IMR-90 (cell line): Measurements from ENCODE around the gene HDHD2. TPM values are rescaled to one million over a fixed set of nuclear protein-coding genes. Genes with fewer than 3 reads are reported as not detected.

Experiments used
- ATAC-seq: fragments of 200-7000 bp; cut with Tn5 transposase; 2 replicates; pipeline ENCODE4 v1.9.1; 2020; ENCODE audit warnings: low read depth, mild to moderate bottlenecking, moderate library complexity
- BruUV-seq: library from RNA; stranded (reverse); fragments of 400-500 nt; replicated peaks from 2 replicates; lab custom pipeline; 2021; lab: Mats Ljungman, UMichigan
- CTCF ChIA-PET: fragments of 300-600 bp; formaldehyde crosslinking; extraction: SDS; loops from one replicate; lab custom pipeline; 2021; ENCODE audit warnings: antibody characterized with exemption; lab: Yijun Ruan, JAX
- POLR2A ChIA-PET: fragments of 300-600 bp; sonication (Branson Sonifier 250); formaldehyde crosslinking; loops from one replicate; lab custom pipeline; 2022; ENCODE audit warnings: antibody characterized with exemption; ENCODE audit not compliant: unreplicated experiment; lab: Charles Lee
- DNase-seq: peaks from one replicate; pipeline ENCODE4 v3.0.0; 2013
- H2AFZ ChIP-seq: replicated peaks from 2 replicates; pipeline ENCODE3; 2013; ENCODE audit warnings: low read length, mild to moderate bottlenecking; ENCODE audit not compliant: poor library complexity
- H2AK5ac ChIP-seq: 2 replicates; pipeline ENCODE4 v1.6.1; 2013; ENCODE audit warnings: low read depth, low read length, inconsistent platforms
- H2AK9ac ChIP-seq: replicated peaks from 2 replicates; pipeline ENCODE3; 2013; ENCODE audit warnings: mild to moderate bottlenecking, low read depth, low read length, moderate library complexity; ENCODE audit not compliant: poor library complexity
- H2BK120ac ChIP-seq: 2 replicates; pipeline ENCODE4 v1.6.1; 2013; ENCODE audit warnings: low read depth, low read length, inconsistent platforms
- H2BK15ac ChIP-seq: 3 replicates; pipeline ENCODE4 v1.6.1; 2013; ENCODE audit warnings: low read depth, low read length, inconsistent platforms
- H2BK20ac ChIP-seq: 2 replicates; pipeline ENCODE4 v1.6.1; 2013; ENCODE audit warnings: low read depth, mild to moderate bottlenecking, inconsistent platforms, low read length, moderate library complexity
- H2BK5ac ChIP-seq: 2 replicates; pipeline ENCODE4 v1.6.1; 2013; ENCODE audit warnings: mild to moderate bottlenecking, low read depth, low read length, inconsistent platforms; ENCODE audit not compliant: poor library complexity, severe bottlenecking
- H3K14ac ChIP-seq: replicated peaks from 2 replicates; pipeline ENCODE4 v1.6.1; 2013; ENCODE audit warnings: low read depth, low read length, inconsistent platforms
- H3K18ac ChIP-seq: 2 replicates; pipeline ENCODE4 v1.6.1; 2013; ENCODE audit warnings: low read depth, low read length, control low read depth
- H3K23ac ChIP-seq: 2 replicates; pipeline ENCODE4 v1.6.1; 2013; ENCODE audit warnings: low read depth, low read length, inconsistent platforms
- H3K27ac ChIP-seq: 2 replicates; pipeline ENCODE4 v1.5.1; 2013; ENCODE audit warnings: mild to moderate bottlenecking, control low read depth, low read length; ENCODE audit not compliant: insufficient read depth
- H3K27me3 ChIP-seq: 2 replicates; pipeline ENCODE4 v1.6.1; 2013; ENCODE audit warnings: low read length; ENCODE audit not compliant: control insufficient read depth, insufficient read depth
- H3K36me3 ChIP-seq: 2 replicates; pipeline ENCODE4 v1.6.1; 2013; ENCODE audit warnings: low read length, mixed read lengths; ENCODE audit not compliant: control insufficient read depth, insufficient read depth
- H3K4ac ChIP-seq: 2 replicates; pipeline ENCODE4 v1.6.1; 2013; ENCODE audit warnings: low read depth, low read length, inconsistent platforms
- H3K4me1 ChIP-seq: 2 replicates; pipeline ENCODE4 v1.6.1; 2013; ENCODE audit warnings: low read length, mixed read lengths; ENCODE audit not compliant: control insufficient read depth, insufficient read depth
- H3K4me2 ChIP-seq: 2 replicates; pipeline ENCODE4 v1.6.1; 2013; ENCODE audit warnings: low read depth, mild to moderate bottlenecking, control low read depth, low read length, moderate library complexity
- H3K4me3 ChIP-seq: 2 replicates; pipeline ENCODE4 v1.5.1; 2013; ENCODE audit warnings: low read depth, mild to moderate bottlenecking, control low read depth, low read length, moderate library complexity; ENCODE audit not compliant: insufficient read depth
- H3K56ac ChIP-seq: 2 replicates; pipeline ENCODE4 v1.6.1; 2013; ENCODE audit warnings: low read length, inconsistent platforms; ENCODE audit not compliant: insufficient read depth; ENCODE audit errors: extremely low read depth
- H3K79me1 ChIP-seq, 2 experiments: 2 replicates each; pipeline ENCODE4 v1.6.1; 2013; ENCODE audit warnings: low read length in 2 of 2, inconsistent platforms in 1 of 2, low read depth in 1 of 2
- H3K9ac ChIP-seq: 2 replicates; pipeline ENCODE4 v1.6.1; 2013; ENCODE audit warnings: low read depth, low read length, control low read depth
- H3K9me1 ChIP-seq: 2 replicates; pipeline ENCODE4 v1.6.1; 2013; ENCODE audit warnings: low read length, inconsistent platforms; ENCODE audit not compliant: insufficient read depth
- H3K9me3 ChIP-seq: 2 replicates; pipeline ENCODE4 v1.6.1; 2013; ENCODE audit warnings: low read length; ENCODE audit not compliant: control insufficient read depth, insufficient read depth
- H4K20me1 ChIP-seq: 2 replicates; pipeline ENCODE4 v1.6.1; 2013; ENCODE audit warnings: low read length, inconsistent platforms; ENCODE audit not compliant: insufficient read depth
- H4K5ac ChIP-seq: 2 replicates; pipeline ENCODE4 v1.6.1; 2013; ENCODE audit warnings: mild to moderate bottlenecking, low read depth, low read length, control low read depth
- H4K8ac ChIP-seq, 2 experiments: 2 replicates each; pipeline ENCODE4 v1.6.1; 2013; ENCODE audit warnings: low read depth in 2 of 2, low read length in 2 of 2, control low read depth in 1 of 2, inconsistent platforms in 1 of 2
- H4K91ac ChIP-seq: 2 replicates; pipeline ENCODE4 v1.6.1; 2013; ENCODE audit warnings: low read depth, low read length, inconsistent platforms; ENCODE audit not compliant: insufficient read depth
- RFX5 ChIP-seq: IDR thresholded peaks from 2 replicates; pipeline ENCODE4 v1.8.0; 2012; ENCODE audit warnings: low read depth, mild to moderate bottlenecking, low read length, moderate library complexity
- SMC3 ChIP-seq: fragments of 150-350 bp; IDR thresholded peaks from 2 replicates; pipeline ENCODE4 v1.6.1; 2016; ENCODE audit warnings: low read depth, mild to moderate bottlenecking, antibody characterized with exemption, low read length, moderate library complexity
- WGBS, 2 experiments: methylation state at CpG; one replicate each; pipeline versions ENCODE4 v1.1.5 to v1.1.7; 2013; ENCODE audit warnings: missing lambda C conversion rate in 2 of 2; ENCODE audit not compliant: insufficient read length in 1 of 2; ENCODE audit errors: extremely low coverage in 2 of 2; 5-methylcytosine and 5-hydroxymethylcytosine counted together
- dilution Hi-C: fragments of 300-500 bp; cut with HindIII; formaldehyde crosslinking; loops from one replicate; pipeline ENCODE4 v1.14.3; 2018; ENCODE audit warnings: low sequenced_read_pairs; ENCODE audit not compliant: unreplicated experiment
- in situ Hi-C: fragments of 300-500 bp; cut with MboI; formaldehyde crosslinking; loops from 3 replicates; pipeline ENCODE4 v1.14.3; 2019; ENCODE audit warnings: low sequenced_read_pairs, inconsistent platforms, mixed read lengths
- intact Hi-C: fragments of 100-400 bp; cut with micrococcal nuclease; formaldehyde crosslinking; loops from 2 replicates; pipeline ENCODE4 v1.10.0; 2022
- polyA plus RNA-seq, 3 experiments: library from polyadenylated mRNA; depleted of rRNA; stranded (reverse); fragments of >200 nt; gene quantifications; 2 replicates each; pipeline ENCODE4 v1.2.3, GENCODE V29; 2012; ENCODE audit warnings: low replicate concordance in 1 of 3
- total RNA-seq: library from RNA; depleted of rRNA; stranded (reverse); fragments of >200 nt; gene quantifications from 2 replicates; pipeline ENCODE4 v1.2.3, GENCODE V29; 2012
- TF ChIP-seq, protein P1 (sequence below): fragments of 150-350 bp; IDR thresholded peaks from 2 replicates; pipeline ENCODE4 v1.6.1; 2017; ENCODE audit warnings: mild to moderate bottlenecking, antibody characterized with exemption, low read length, low read depth

The HDHD2 gene
- total and polyA plus RNA-seq, 2 of the 4 experiments (the other 2 are of a cell fraction), result 7.2 to 18.6 TPM

DNA sequence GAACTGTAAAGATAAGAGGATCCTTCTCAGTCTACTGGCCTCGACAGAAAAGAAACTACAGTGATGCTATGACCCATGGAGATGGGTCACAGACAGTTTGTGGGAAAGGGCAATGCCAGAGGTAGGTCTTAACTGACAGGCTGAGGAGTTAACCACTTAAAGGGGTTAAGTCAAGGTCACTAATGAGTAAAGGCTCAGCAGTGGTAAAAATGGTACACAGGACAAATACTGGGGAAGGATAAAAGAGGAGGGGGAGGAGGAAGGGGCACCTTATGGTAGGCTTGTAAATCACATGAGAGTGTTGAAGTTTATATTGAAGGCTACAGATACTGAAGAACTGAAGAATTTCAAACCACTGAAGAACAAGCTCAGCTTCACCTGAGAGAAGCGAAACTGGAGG is 16.0 kb upstream of the HDHD2 start:
- DNase-seq (no peak), ATAC-seq (no peak)
- Histone ChIP-seq H3K9ac (no peak overlapping the region), H3K23ac (no peak overlapping the region), H4K8ac (no peak overlapping the region), H3K4me2 (no peak overlapping the region), H3K27me3 (no peaks in the 10 kb centered on the region), H3K9me1 (peaks cover 8% of the 10 kb centered on the region; the same call in 1 of the 2 replicates), H3K4me1 (peaks cover 2% of the 10 kb centered on the region; the same call in 1 of the 2 replicates), H4K91ac (no peak overlapping the region), H3K18ac (no peak overlapping the region), H3K9me3 (no peaks in the 10 kb centered on the region), H3K27ac (no peak overlapping the region), H2BK20ac (no peak overlapping the region), H2BK15ac (no peak overlapping the region), H2BK5ac (no peak overlapping the region), H2AFZ (no peak overlapping the region), H3K56ac (no peak overlapping the region), H2AK5ac (no peak overlapping the region), H4K20me1 (peaks cover 52% of the 10 kb centered on the region), H3K79me1 (peaks cover 4 to 44% of the 10 kb centered on the region in 2 experiments), H2AK9ac (no peak overlapping the region), H3K36me3 (peaks cover 2% of the 10 kb centered on the region), H2BK120ac (no peak overlapping the region), H4K5ac (no peak overlapping the region), H3K14ac (0 out of 2 replicates have a peak overlapping the region, but pooled peaks have one; percentile 72), H3K4ac (no peak overlapping the region), H3K4me3 (no peak overlapping the region)
- CTCF ChIA-PET, result interaction anchor here (0.6 kb wide), 1 partner anchor 29 kb away, joined by 4 read pairs; no protein-coding TSS in a partner anchor
- intact Hi-C loops (no loop called here), in situ Hi-C loops (no loop called here), dilution Hi-C loops (no loop called here)
- no peak for TF ChIP-seq SMC3
- TF ChIP-seq RFX5, result no peak
- TF ChIP-seq, protein P1, sequence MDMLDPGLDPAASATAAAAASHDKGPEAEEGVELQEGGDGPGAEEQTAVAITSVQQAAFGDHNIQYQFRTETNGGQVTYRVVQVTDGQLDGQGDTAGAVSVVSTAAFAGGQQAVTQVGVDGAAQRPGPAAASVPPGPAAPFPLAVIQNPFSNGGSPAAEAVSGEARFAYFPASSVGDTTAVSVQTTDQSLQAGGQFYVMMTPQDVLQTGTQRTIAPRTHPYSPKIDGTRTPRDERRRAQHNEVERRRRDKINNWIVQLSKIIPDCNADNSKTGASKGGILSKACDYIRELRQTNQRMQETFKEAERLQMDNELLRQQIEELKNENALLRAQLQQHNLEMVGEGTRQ, result no peak
- POLR2A ChIA-PET, result no interaction called here
- no CpG with 5 or more reads among the region's 2 CpGs for WGBS, 2 experiments
- no TSS peak for BruUV-seq
